ENCODE results near the gene TREH.
"Not testable (repeated sequence)": the region's sequence is repeated elsewhere in the genome, so short reads cannot be mapped to it uniquely, and the experiment has no call there.

TREH gene

GRCh38 chr11:118690553-118691304, 11.3 kb upstream of the TREH start:
- DNase-seq (ENCODE audit: low read depth): no peak
- no peak for TF ChIP-seq CTCF (IDR thresholded peaks at IDR 0.05; ENCODE audit: insufficient read depth, low read depth, low read length, missing control alignments)
- H3K4me3 ChIP-seq (ENCODE audit: low read depth, low read length): no peak overlapping the region

GRCh38 chr11:118689852-118690552, 10.6 kb upstream of the TREH start:
- H3K4me3 ChIP-seq (ENCODE audit: low read depth, low read length): peak overlapping the region; percentile 38
- DNase-seq (ENCODE audit: low read depth): peak; percentile 92
- peak; percentile 95 for TF ChIP-seq CTCF (IDR thresholded peaks at IDR 0.05; ENCODE audit: insufficient read depth, low read depth, low read length, missing control alignments)

- no peak for TF ChIP-seq CTCF (IDR thresholded peaks at IDR 0.05; ENCODE audit: insufficient read depth, low read depth, low read length, missing control alignments)
- H3K4me3 ChIP-seq (ENCODE audit: low read depth, low read length): no peak overlapping the region
- no peak for DNase-seq (ENCODE audit: low read depth)
Observed at GRCh38 chr11:118689503-118689851, 10.0 kb upstream of the TREH start.

- no peak for TF ChIP-seq CTCF (IDR thresholded peaks at IDR 0.05; ENCODE audit: insufficient read depth, low read depth, low read length, missing control alignments)
- no peak overlapping the region for H3K4me3 ChIP-seq (ENCODE audit: low read depth, low read length)
- DNase-seq (ENCODE audit: low read depth): no peak
Observed at GRCh38 chr11:118688851-118689502, 9.5 kb upstream of the TREH start.

- DNase-seq (ENCODE audit: low read depth); H3K4me3 ChIP-seq (ENCODE audit: low read depth, low read length): not testable (repeated sequence)
Observed at GRCh38 chr11:118688339-118688738, 8.9 kb upstream of the TREH start.

GRCh38 chr11:118687906-118688305, 8.5 kb upstream of the TREH start:
- H3K4me3 ChIP-seq (ENCODE audit: low read depth, low read length): no peak overlapping the region
- DNase-seq (ENCODE audit: low read depth): no peak
- TF ChIP-seq CTCF (IDR thresholded peaks at IDR 0.05; ENCODE audit: insufficient read depth, low read depth, low read length, missing control alignments): no peak

GRCh38 chr11:118684187-118684586, 4.7 kb upstream of the TREH start:
- H3K4me3 ChIP-seq (ENCODE audit: low read depth, low read length): no peak overlapping the region
- DNase-seq (ENCODE audit: low read depth): no peak
- TF ChIP-seq CTCF (IDR thresholded peaks at IDR 0.05; ENCODE audit: insufficient read depth, low read depth, low read length, missing control alignments): no peak

GRCh38 chr11:118682939-118683338, 3.5 kb upstream of the TREH start:
- DNase-seq (ENCODE audit: low read depth); H3K4me3 ChIP-seq (ENCODE audit: low read depth, low read length): not testable (repeated sequence)
